T-helper 1 cell treated with Interleukin-12 subunit alpha and Interleukin-12 subunit beta and Interleukin-4 antibody, amounts not matched to agents 30 μg/mL and 1 μg/mL, for 36 hours (primary cell): ENCODE measurements around the gene KPNA3.
A peak's percentile ranks its signal among the peaks of the same experiment; 100 is the strongest.
"Not testable (repeated sequence)": the region's sequence is repeated elsewhere in the genome, so short reads cannot be mapped to it uniquely, and the experiment has no call there.

Experiments
- H3K27ac Mint-ChIP-seq: one replicate; pipeline ENCODE4 v1.8.0; 2021; ENCODE audit warnings: mild to moderate bottlenecking, mixed read lengths
- H3K27me3 Mint-ChIP-seq: one replicate; pipeline ENCODE4 v1.8.0; 2021; ENCODE audit warnings: low read depth, mixed read lengths
- H3K36me3 Mint-ChIP-seq: one replicate; pipeline ENCODE4 v1.8.0; 2021; ENCODE audit warnings: low read depth, mixed read lengths
- H3K4me1 Mint-ChIP-seq: one replicate; pipeline ENCODE4 v1.8.0; 2021; ENCODE audit warnings: low read depth, mixed read lengths
- H3K4me3 Mint-ChIP-seq: one replicate; pipeline ENCODE4 v1.8.0; 2021; ENCODE audit warnings: mild to moderate bottlenecking, moderate library complexity, mixed read lengths
- H3K9me3 Mint-ChIP-seq: one replicate; pipeline ENCODE4 v1.8.0; 2021; ENCODE audit warnings: mixed read lengths

Gene KPNA3

GRCh38 chr13:49784886-49785570 is 7.5 kb downstream of the KPNA3 start:
- peaks cover 27% of the 10 kb centered on the region for H3K4me1 Mint-ChIP-seq
- no peaks in the 10 kb centered on the region for H3K27me3 Mint-ChIP-seq
- peaks cover 17% of the 10 kb centered on the region for H3K36me3 Mint-ChIP-seq
- no peak overlapping the region for H3K4me3 Mint-ChIP-seq
- H3K27ac Mint-ChIP-seq = no peak overlapping the region
- H3K9me3 Mint-ChIP-seq = no peaks in the 10 kb centered on the region

GRCh38 chr13:49783865-49784264 is 8.6 kb downstream of the KPNA3 start:
- Mint-ChIP-seq H3K36me3 (peaks cover 12% of the 10 kb centered on the region), H3K4me1 (peaks cover 23% of the 10 kb centered on the region), H3K9me3 (no peaks in the 10 kb centered on the region), H3K4me3 (no peak overlapping the region), H3K27me3 (no peaks in the 10 kb centered on the region), H3K27ac (no peak overlapping the region)

GRCh38 chr13:49782784-49783183 is 9.7 kb downstream of the KPNA3 start:
- no peaks in the 10 kb centered on the region for H3K9me3 Mint-ChIP-seq

GRCh38 chr13:49781806-49782205 is 10.7 kb downstream of the KPNA3 start:
- Mint-ChIP-seq H3K9me3 (no peaks in the 10 kb centered on the region), H3K4me1 (peaks cover 28% of the 10 kb centered on the region), H3K27ac (no peak overlapping the region), H3K27me3 (no peaks in the 10 kb centered on the region), H3K4me3 (no peak overlapping the region), H3K36me3 (peaks cover 8% of the 10 kb centered on the region)

More at GRCh38 chr13:49782784-49783183, 9.7 kb downstream of the KPNA3 start:
- no peak overlapping the region for H3K27ac Mint-ChIP-seq
- peaks cover 10% of the 10 kb centered on the region for H3K36me3 Mint-ChIP-seq
- peaks cover 27% of the 10 kb centered on the region for H3K4me1 Mint-ChIP-seq
- no peak overlapping the region for H3K4me3 Mint-ChIP-seq
- H3K27me3 Mint-ChIP-seq = no peaks in the 10 kb centered on the region

GRCh38 chr13:49779721-49780120 is 12.8 kb downstream of the KPNA3 start:
- no peaks in the 10 kb centered on the region for H3K27me3 Mint-ChIP-seq
- no peak overlapping the region for H3K27ac Mint-ChIP-seq
- H3K4me3 Mint-ChIP-seq = no peak overlapping the region
- peaks cover 23% of the 10 kb centered on the region for H3K4me1 Mint-ChIP-seq
- H3K36me3 Mint-ChIP-seq = peaks cover 5% of the 10 kb centered on the region
- H3K9me3 Mint-ChIP-seq = no peaks in the 10 kb centered on the region

GRCh38 chr13:49777746-49778614 is 14.5 kb downstream of the KPNA3 start:
- no peaks in the 10 kb centered on the region for H3K27me3 Mint-ChIP-seq
- H3K4me1 Mint-ChIP-seq = peaks cover 21% of the 10 kb centered on the region
- H3K9me3 Mint-ChIP-seq = no peaks in the 10 kb centered on the region
- H3K4me3 Mint-ChIP-seq = no peak overlapping the region
- peaks cover 2% of the 10 kb centered on the region for H3K36me3 Mint-ChIP-seq
- peak overlapping the region; percentile 10 for H3K27ac Mint-ChIP-seq

GRCh38 chr13:49776871-49777270 is 15.6 kb downstream of the KPNA3 start:
- peaks cover 21% of the 10 kb centered on the region for H3K4me1 Mint-ChIP-seq
- no peak overlapping the region for H3K27ac Mint-ChIP-seq

GRCh38 chr13:49774376-49775005 is 18.0 kb downstream of the KPNA3 start:
- Mint-ChIP-seq H3K27ac (no peak overlapping the region), H3K4me3 (no peak overlapping the region), H3K36me3 (no peaks in the 10 kb centered on the region), H3K27me3 (no peaks in the 10 kb centered on the region), H3K4me1 (peaks cover 14% of the 10 kb centered on the region), H3K9me3 (no peaks in the 10 kb centered on the region)

More at GRCh38 chr13:49776871-49777270, 15.6 kb downstream of the KPNA3 start:
- no peak overlapping the region for H3K4me3 Mint-ChIP-seq
- no peaks in the 10 kb centered on the region for H3K9me3 Mint-ChIP-seq
- H3K27me3 Mint-ChIP-seq = no peaks in the 10 kb centered on the region
- peaks cover 2% of the 10 kb centered on the region for H3K36me3 Mint-ChIP-seq

GRCh38 chr13:49772828-49773227 is 19.7 kb downstream of the KPNA3 start:
- Mint-ChIP-seq H3K9me3 (no peaks in the 10 kb centered on the region), H3K27me3 (no peaks in the 10 kb centered on the region), H3K4me3 (no peak overlapping the region), H3K27ac (no peak overlapping the region), H3K36me3 (no peaks in the 10 kb centered on the region), H3K4me1 (peaks cover 10% of the 10 kb centered on the region)

- not testable (repeated sequence) for H3K27ac Mint-ChIP-seq, H3K4me3 Mint-ChIP-seq, H3K27me3 Mint-ChIP-seq, H3K9me3 Mint-ChIP-seq
- Mint-ChIP-seq H3K4me1 (peaks cover 18% of the 10 kb centered on the region), H3K36me3 (peaks cover 21% of the 10 kb centered on the region)
Measured at GRCh38 chr13:49761811-49762210, 30.7 kb downstream of the KPNA3 start.

- peaks cover 5% of the 10 kb centered on the region for H3K9me3 Mint-ChIP-seq
- peaks cover 21% of the 10 kb centered on the region for H3K36me3 Mint-ChIP-seq
- H3K27me3 Mint-ChIP-seq = no peaks in the 10 kb centered on the region
- H3K4me3 Mint-ChIP-seq = no peak overlapping the region
- peaks cover 18% of the 10 kb centered on the region for H3K4me1 Mint-ChIP-seq
- no peak overlapping the region for H3K27ac Mint-ChIP-seq
Measured at GRCh38 chr13:49760558-49760957, 31.9 kb downstream of the KPNA3 start.

- Mint-ChIP-seq H3K36me3 (peaks cover 18% of the 10 kb centered on the region), H3K4me3 (no peak overlapping the region), H3K4me1 (peaks cover 16% of the 10 kb centered on the region), H3K9me3 (peaks cover 5% of the 10 kb centered on the region), H3K27ac (peak overlapping the region; percentile 19), H3K27me3 (no peaks in the 10 kb centered on the region)
Measured at GRCh38 chr13:49759503-49759902, 33.0 kb downstream of the KPNA3 start.

GRCh38 chr13:49756263-49756662 is 36.2 kb downstream of the KPNA3 start:
- H3K27ac Mint-ChIP-seq = no peak overlapping the region
- H3K27me3 Mint-ChIP-seq = no peaks in the 10 kb centered on the region
- H3K9me3 Mint-ChIP-seq = no peaks in the 10 kb centered on the region
- peaks cover 10% of the 10 kb centered on the region for H3K36me3 Mint-ChIP-seq
- H3K4me3 Mint-ChIP-seq = no peak overlapping the region
- peaks cover 18% of the 10 kb centered on the region for H3K4me1 Mint-ChIP-seq

- no peaks in the 10 kb centered on the region for H3K27me3 Mint-ChIP-seq
- no peaks in the 10 kb centered on the region for H3K9me3 Mint-ChIP-seq
- no peak overlapping the region for H3K27ac Mint-ChIP-seq
- peaks cover 12% of the 10 kb centered on the region for H3K4me1 Mint-ChIP-seq
- no peak overlapping the region for H3K4me3 Mint-ChIP-seq
- peaks cover 4% of the 10 kb centered on the region for H3K36me3 Mint-ChIP-seq
Measured at GRCh38 chr13:49754146-49754545, 38.3 kb downstream of the KPNA3 start.
